ENCODE measurements around the gene CNTNAP2. TPM values are rescaled to one million over a fixed set of nuclear protein-coding genes. Genes with fewer than 3 reads are reported as not detected.

CNTNAP2 gene
- total RNA-seq, 4 donors from 2014 or later = 0.29 to 0.88 (median 0.33) TPM; not detected in 1

- no peak for DNase-seq
- Histone ChIP-seq H3K9me3 (no peaks in the 10 kb centered on the region), H3K4me3 (replicated peaks in 1 of 3) (no peak overlapping the region), H3K4me1 (no peaks in the 10 kb centered on the region), H3K27me3 (no peaks in the 10 kb centered on the region), H3K27ac (no peak overlapping the region), H3K36me3 (no peaks in the 10 kb centered on the region)
- intact Hi-C loops (cut with DNase I) = no loop called here
- TF ChIP-seq CTCF (IDR thresholded peaks at IDR 0.05) = no peak
- TF ChIP-seq POLR2A (IDR thresholded peaks at IDR 0.05) = no peak
- whole genome bisulfite sequencing, 2 donors = 94 to 100% methylated on average over 1 of the region's 2 CpGs
Measured at GRCh38 chr7:148287538-148287937, 2170.9 kb downstream of the CNTNAP2 start.

GRCh38 chr7:148288592-148289151, 2172.1 kb downstream of the CNTNAP2 start:
- no peaks in the 10 kb centered on the region for H3K4me1 ChIP-seq
- no peak for TF ChIP-seq CTCF (IDR thresholded peaks at IDR 0.05)
- no peak for TF ChIP-seq POLR2A (IDR thresholded peaks at IDR 0.05)
- H3K27ac ChIP-seq = no peak overlapping the region
- no peaks in the 10 kb centered on the region for H3K36me3 ChIP-seq
- intact Hi-C loops (cut with DNase I) = no loop called here
- H3K4me3 ChIP-seq (replicated peaks in 1 of 3) = no peak overlapping the region
- 96 to 100% methylated on average over 1 of the region's 1 CpG for WGBS, 2 donors
- no peaks in the 10 kb centered on the region for H3K27me3 ChIP-seq
- H3K9me3 ChIP-seq = no peaks in the 10 kb centered on the region
- DNase-seq = no peak

GRCh38 chr7:148289630-148290029, 2173.0 kb downstream of the CNTNAP2 start:
- intact Hi-C loops (cut with DNase I) = no loop called here
- Histone ChIP-seq H3K4me1 (no peaks in the 10 kb centered on the region), H3K36me3 (no peaks in the 10 kb centered on the region), H3K27ac (no peak overlapping the region), H3K27me3 (no peaks in the 10 kb centered on the region), H3K9me3 (no peaks in the 10 kb centered on the region), H3K4me3 (replicated peaks in 1 of 3) (no peak overlapping the region)
- no peak for TF ChIP-seq POLR2A (IDR thresholded peaks at IDR 0.05)
- TF ChIP-seq CTCF (IDR thresholded peaks at IDR 0.05) = no peak
- DNase-seq = no peak
- WGBS, 2 donors = 52 to 62% methylated on average over 1 of the region's 1 CpG

GRCh38 chr7:148290538-148290937, 2173.9 kb downstream of the CNTNAP2 start:
- no peaks in the 10 kb centered on the region for H3K36me3 ChIP-seq
- H3K4me3 ChIP-seq (replicated peaks in 1 of 3) = no peak overlapping the region
- no peak for DNase-seq
- H3K9me3 ChIP-seq = no peaks in the 10 kb centered on the region
- WGBS, 2 donors = 73 to 78% methylated on average over 3 of the region's 3 CpGs
- H3K27me3 ChIP-seq = no peaks in the 10 kb centered on the region
- H3K4me1 ChIP-seq = no peaks in the 10 kb centered on the region
- intact Hi-C loops (cut with DNase I) = no loop called here
- TF ChIP-seq CTCF (IDR thresholded peaks at IDR 0.05) (no peak), POLR2A (IDR thresholded peaks at IDR 0.05) (no peak)
- H3K27ac ChIP-seq = no peak overlapping the region

GRCh38 chr7:148291799-148292198, 2175.2 kb downstream of the CNTNAP2 start:
- DNase-seq = no peak
- Histone ChIP-seq H3K27ac (no peak overlapping the region), H3K27me3 (no peaks in the 10 kb centered on the region), H3K36me3 (no peaks in the 10 kb centered on the region), H3K9me3 (no peaks in the 10 kb centered on the region), H3K4me3 (replicated peaks in 1 of 3) (no peak overlapping the region), H3K4me1 (peaks cover 0 to 7% of the 10 kb centered on the region in 2 donors)
- intact Hi-C loops (cut with DNase I) = no loop called here
- TF ChIP-seq CTCF (IDR thresholded peaks at IDR 0.05) (no peak), POLR2A (IDR thresholded peaks at IDR 0.05) (no peak)
- 91 to 98% methylated on average over 1 of the region's 1 CpG for WGBS, 2 donors
